GM12864 (cell line): ENCODE data around the gene MED10.

Experiments
- DNase-seq: peaks from one replicate; pipeline ENCODE4 v3.0.0-alpha.2; 2011; ENCODE audit warnings: low read depth
- H3K4me3 ChIP-seq: 2 replicates; pipeline ENCODE4 v1.5.1; 2011; ENCODE audit warnings: mild to moderate bottlenecking, low read depth, low read length, control low read depth
- CTCF ChIP-seq: IDR thresholded peaks from 2 replicates; pipeline ENCODE4 v1.5.1; 2011; ENCODE audit warnings: low read depth, mild to moderate bottlenecking, moderate library complexity, low read length, control low read depth, inconsistent platforms; ENCODE audit errors: missing control alignments

MED10 gene

GRCh38 chr5:6395102-6395445, 16.7 kb upstream of the MED10 start:
- no peak for TF ChIP-seq CTCF
- H3K4me3 ChIP-seq = no peak overlapping the region
- no peak for DNase-seq

GRCh38 chr5:6394429-6395101, 16.2 kb upstream of the MED10 start:
- H3K4me3 ChIP-seq = no peak overlapping the region
- no peak for DNase-seq
- no peak for TF ChIP-seq CTCF

- DNase-seq = no peak
These were observed 15.3 kb upstream of the MED10 start for GRCh38 chr5:6393596-6394194.

GRCh38 chr5:6392561-6392960, 14.2 kb upstream of the MED10 start:
- DNase-seq = no peak
- H3K4me3 ChIP-seq = no peak overlapping the region
- no peak for TF ChIP-seq CTCF

More at GRCh38 chr5:6393596-6394194, 15.3 kb upstream of the MED10 start:
- TF ChIP-seq CTCF = no peak
- no peak overlapping the region for H3K4me3 ChIP-seq

- no peak for DNase-seq
- H3K4me3 ChIP-seq = no peak overlapping the region
- no peak for TF ChIP-seq CTCF
These were observed 12.8 kb upstream of the MED10 start for GRCh38 chr5:6391151-6391550.

GRCh38 chr5:6389946-6390530, 11.7 kb upstream of the MED10 start:
- H3K4me3 ChIP-seq = no peak overlapping the region
- TF ChIP-seq CTCF = no peak
- no peak for DNase-seq
